Adipocyte (in vitro differentiated cells): ENCODE data around the gene PPP1CA.

Experiments
- DNase-seq: peaks from one replicate; pipeline ENCODE4 v3.0.0-alpha.2; 2015; ENCODE audit warnings: low read depth
- H3K27me3 ChIP-seq: replicated peaks from 2 replicates; pipeline ENCODE4 v1.7.0; 2013; ENCODE audit warnings: mild to moderate bottlenecking, low read length, moderate library complexity; ENCODE audit not compliant: control insufficient read depth, insufficient read depth
- H3K36me3 ChIP-seq: 2 replicates; pipeline ENCODE4 v1.7.0; 2013; ENCODE audit warnings: low read length, mild to moderate bottlenecking, moderate library complexity; ENCODE audit not compliant: control insufficient read depth, insufficient read depth, severe bottlenecking
- H3K4me1 ChIP-seq: 2 replicates; pipeline ENCODE4 v1.7.0; 2013; ENCODE audit warnings: mild to moderate bottlenecking, low read length, moderate library complexity; ENCODE audit not compliant: control insufficient read depth, insufficient read depth
- H3K4me3 ChIP-seq: 2 replicates; pipeline ENCODE4 v1.7.0; 2013; ENCODE audit warnings: mild to moderate bottlenecking, low read length, moderate library complexity
- H3K9ac ChIP-seq: 2 replicates; pipeline ENCODE4 v1.7.0; 2013; ENCODE audit warnings: mild to moderate bottlenecking, low read length, moderate library complexity
- H3K9me3 ChIP-seq: 2 replicates; pipeline ENCODE4 v1.7.0; 2013; ENCODE audit warnings: mild to moderate bottlenecking, low read length, moderate library complexity; ENCODE audit not compliant: control insufficient read depth

Gene PPP1CA

GRCh38 chr11:67366961-67367760 is 34.5 kb downstream of the PPP1CA start:
- peaks cover 30% of the 10 kb centered on the region for H3K36me3 ChIP-seq
- no peaks in the 10 kb centered on the region for H3K9me3 ChIP-seq
- peak; percentile 38 for DNase-seq
- H3K4me1 ChIP-seq: peaks cover 61% of the 10 kb centered on the region
- peak overlapping the region; percentile 25 for H3K4me3 ChIP-seq
- H3K27me3 ChIP-seq: no peaks in the 10 kb centered on the region
- H3K9ac ChIP-seq: peak overlapping the region; percentile 72

GRCh38 chr11:67366546-67366945 is 35.1 kb downstream of the PPP1CA start:
- H3K27me3 ChIP-seq: no peaks in the 10 kb centered on the region
- peak overlapping the region; percentile 25 for H3K4me3 ChIP-seq
- peaks cover 55% of the 10 kb centered on the region for H3K4me1 ChIP-seq
- H3K9ac ChIP-seq: peak overlapping the region; percentile 72
- peaks cover 30% of the 10 kb centered on the region for H3K36me3 ChIP-seq
- no peak for DNase-seq
- H3K9me3 ChIP-seq: no peaks in the 10 kb centered on the region

- H3K9ac ChIP-seq: peak overlapping the region; percentile 72
- H3K4me3 ChIP-seq: peak overlapping the region; percentile 25
- no peak for DNase-seq
- H3K27me3 ChIP-seq: no peaks in the 10 kb centered on the region
- H3K9me3 ChIP-seq: no peaks in the 10 kb centered on the region
- peaks cover 49% of the 10 kb centered on the region for H3K4me1 ChIP-seq
- H3K36me3 ChIP-seq: peaks cover 30% of the 10 kb centered on the region
These were observed 35.8 kb downstream of the PPP1CA start for GRCh38 chr11:67365736-67366444.

- DNase-seq: no peak
- no peaks in the 10 kb centered on the region for H3K9me3 ChIP-seq
- no peak overlapping the region for H3K4me3 ChIP-seq
- peaks cover 42% of the 10 kb centered on the region for H3K4me1 ChIP-seq
- H3K36me3 ChIP-seq: peaks cover 30% of the 10 kb centered on the region
- H3K27me3 ChIP-seq: no peaks in the 10 kb centered on the region
- no peak overlapping the region for H3K9ac ChIP-seq
These were observed 36.6 kb downstream of the PPP1CA start for GRCh38 chr11:67364783-67365722.

- peaks cover 33% of the 10 kb centered on the region for H3K4me1 ChIP-seq
- H3K9ac ChIP-seq: no peak overlapping the region
- no peaks in the 10 kb centered on the region for H3K27me3 ChIP-seq
- peaks cover 30% of the 10 kb centered on the region for H3K36me3 ChIP-seq
- H3K9me3 ChIP-seq: no peaks in the 10 kb centered on the region
- H3K4me3 ChIP-seq: no peak overlapping the region
- DNase-seq: no peak
These were observed 37.5 kb downstream of the PPP1CA start for GRCh38 chr11:67364169-67364568.

- Histone ChIP-seq H3K4me1 (peaks cover 49% of the 10 kb centered on the region), H3K9me3 (no peaks in the 10 kb centered on the region), H3K27me3 (no peaks in the 10 kb centered on the region), H3K4me3 (no peak overlapping the region), H3K9ac (peak overlapping the region; percentile 98), H3K36me3 (peaks cover 7% of the 10 kb centered on the region)
- DNase-seq: peak; percentile 44
These were observed 43.6 kb downstream of the PPP1CA start for GRCh38 chr11:67357831-67358670.

GRCh38 chr11:67356864-67357561 is 44.6 kb downstream of the PPP1CA start:
- Histone ChIP-seq H3K9ac (peak overlapping the region; percentile 98), H3K9me3 (no peaks in the 10 kb centered on the region)
- DNase-seq: peak; percentile 91

GRCh38 chr11:67356387-67356863 is 45.2 kb downstream of the PPP1CA start:
- Histone ChIP-seq H3K4me1 (peaks cover 53% of the 10 kb centered on the region), H3K36me3 (no peaks in the 10 kb centered on the region), H3K4me3 (no peak overlapping the region), H3K9ac (peak overlapping the region; percentile 98), H3K27me3 (no peaks in the 10 kb centered on the region), H3K9me3 (no peaks in the 10 kb centered on the region)
- no peak for DNase-seq

More at GRCh38 chr11:67356864-67357561, 44.6 kb downstream of the PPP1CA start:
- H3K4me3 ChIP-seq: no peak overlapping the region
- no peaks in the 10 kb centered on the region for H3K36me3 ChIP-seq
- peaks cover 49% of the 10 kb centered on the region for H3K4me1 ChIP-seq
- H3K27me3 ChIP-seq: no peaks in the 10 kb centered on the region

- Histone ChIP-seq H3K4me1 (peaks cover 58% of the 10 kb centered on the region), H3K9me3 (no peaks in the 10 kb centered on the region), H3K36me3 (no peaks in the 10 kb centered on the region), H3K4me3 (no peak overlapping the region), H3K27me3 (no peaks in the 10 kb centered on the region), H3K9ac (peak overlapping the region; percentile 98)
- DNase-seq: no peak
These were observed 45.8 kb downstream of the PPP1CA start for GRCh38 chr11:67355794-67356386.
